ENCODE results near the gene MACROD1. TPM values are rescaled to one million over a fixed set of nuclear protein-coding genes. Genes with fewer than 3 reads are reported as not detected.

MACROD1 gene
- total and polyA plus RNA-seq, 9 of the 15 experiments (the other 6 are each of a cell fraction or from before 2014, with no cell fraction given), result 1.1 to 60.0 (median 26.4) TPM

GRCh38 chr11:64007629-64008282 lies 158.2 kb downstream of the MACROD1 start (continued):
- TF ChIP-seq DDX20 (tag; IDR thresholded peaks at IDR 0.05; ENCODE audit: low read depth) (no peak), SRF (CRISPR knock-in tag; IDR thresholded peaks at IDR 0.05) (peak in 1 of 2 experiments; percentile 61; a peak in 1 of 4 replicates), EWSR1 (IDR thresholded peaks at IDR 0.05; ENCODE audit: borderline replicate concordance, low read depth, partially characterized antibody) (no peak), EP400 (IDR thresholded peaks at IDR 0.05) (no peak), CHD4 (IDR thresholded peaks at IDR 0.05; ENCODE audit: insufficient read depth, insufficient replicate concordance, low read depth, low read length, poor library complexity, severe bottlenecking) (no peak), CSDE1 (IDR thresholded peaks at IDR 0.05) (no peak), ZNF174 (CRISPR knock-in tag; IDR thresholded peaks at IDR 0.05) (no peak), TCF7 (IDR thresholded peaks at IDR 0.05; ENCODE audit: borderline replicate concordance) (no peak), WHSC1 (IDR thresholded peaks at IDR 0.05; ENCODE audit: low read length) (no peak), DPF2 (IDR thresholded peaks at IDR 0.05) (peak; percentile 87), ARID2 (IDR thresholded peaks at IDR 0.05) (no peak), ELK3 (CRISPR knock-in tag; IDR thresholded peaks at IDR 0.05) (no peak), NFIX (CRISPR knock-in tag; IDR thresholded peaks at IDR 0.05; ENCODE audit: low read depth) (no peak), OTX1 (CRISPR knock-in tag; IDR thresholded peaks at IDR 0.05) (no peak), MED1 (CRISPR knock-in tag; IDR thresholded peaks at IDR 0.05; ENCODE audit: borderline replicate concordance) (no peak), NONO (IDR thresholded peaks at IDR 0.05; ENCODE audit: low read depth in 2 of 2, low read length in 1 of 2) (peak in 1 of 2 experiments; percentile 89; a peak in 2 of 4 replicates), ZNF766 (CRISPR knock-in tag; conservative IDR thresholded peaks at IDR 0.05) (no peak), ZNF239 (CRISPR knock-in tag; IDR thresholded peaks at IDR 0.05) (no peak), MEF2D (tag; conservative IDR thresholded peaks at IDR 0.05; ENCODE audit: low read depth) (no peak), MAFK (IDR thresholded peaks at IDR 0.05; ENCODE audit: low read length) (no peak), ZNF175 (CRISPR knock-in tag; IDR thresholded peaks at IDR 0.05; ENCODE audit: low read depth) (0 out of 2 replicates have a peak, but pooled peaks have one; percentile 11), TSC22D4 (tag; IDR thresholded peaks at IDR 0.05) (no peak), MCM7 (IDR thresholded peaks at IDR 0.05) (no peak), BRCA1 (IDR thresholded peaks at IDR 0.05) (no peak), BRCA1 (CRISPR knock-in tag; IDR thresholded peaks at IDR 0.05) (no peak), MYC (IDR thresholded peaks at IDR 0.05; ENCODE audit: low read depth, low read length) (peak; percentile 68), MYC (CRISPR knock-in tag; IDR thresholded peaks at IDR 0.05; ENCODE audit: borderline replicate concordance, low read depth) (no peak)
- TF ChIP-seq, protein P1, sequence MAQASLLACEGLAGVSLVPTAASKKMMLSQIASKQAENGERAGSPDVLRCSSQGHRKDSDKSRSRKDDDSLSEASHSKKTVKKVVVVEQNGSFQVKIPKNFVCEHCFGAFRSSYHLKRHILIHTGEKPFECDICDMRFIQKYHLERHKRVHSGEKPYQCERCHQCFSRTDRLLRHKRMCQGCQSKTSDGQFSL (CRISPR knock-in tag; IDR thresholded peaks at IDR 0.05), result no peak
- TF ChIP-seq, protein P1 (tag; IDR thresholded peaks at IDR 0.05), result no peak
- TF ChIP-seq, protein P2, sequence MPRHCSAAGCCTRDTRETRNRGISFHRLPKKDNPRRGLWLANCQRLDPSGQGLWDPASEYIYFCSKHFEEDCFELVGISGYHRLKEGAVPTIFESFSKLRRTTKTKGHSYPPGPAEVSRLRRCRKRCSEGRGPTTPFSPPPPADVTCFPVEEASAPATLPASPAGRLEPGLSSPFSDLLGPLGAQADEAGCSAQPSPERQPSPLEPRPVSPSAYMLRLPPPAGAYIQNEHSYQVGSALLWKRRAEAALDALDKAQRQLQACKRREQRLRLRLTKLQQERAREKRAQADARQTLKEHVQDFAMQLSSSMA (CRISPR knock-in tag; IDR thresholded peaks at IDR 0.05), result no peak
